Measurements from ENCODE around the gene FMC1.

FMC1 gene

GRCh38 chr7:139370943-139371313, 29.8 kb downstream of the FMC1 start:
- in situ Hi-C loops (cut with HindIII; ENCODE audit: low sequenced_read_pairs): no loop called here

- in situ Hi-C loops (cut with HindIII; ENCODE audit: low sequenced_read_pairs): no loop called here
These were observed 33.1 kb downstream of the FMC1 start for GRCh38 chr7:139374246-139374645.

GRCh38 chr7:139382439-139382838, 41.3 kb downstream of the FMC1 start:
- in situ Hi-C loops (cut with HindIII; ENCODE audit: low sequenced_read_pairs): no loop called here

GRCh38 chr7:139384611-139385010, 43.5 kb downstream of the FMC1 start:
- in situ Hi-C loops (cut with HindIII; ENCODE audit: low sequenced_read_pairs): no loop called here

- in situ Hi-C loops (cut with HindIII; ENCODE audit: low sequenced_read_pairs): no loop called here
These were observed 46.5 kb downstream of the FMC1 start for GRCh38 chr7:139387594-139387993.

- in situ Hi-C loops (cut with HindIII; ENCODE audit: low sequenced_read_pairs): no loop called here
These were observed 48.0 kb downstream of the FMC1 start for GRCh38 chr7:139389091-139389490.

GRCh38 chr7:139389774-139390173, 48.6 kb downstream of the FMC1 start:
- in situ Hi-C loops (cut with HindIII; ENCODE audit: low sequenced_read_pairs): no loop called here

GRCh38 chr7:139393621-139394211, 52.6 kb downstream of the FMC1 start:
- in situ Hi-C loops (cut with HindIII; ENCODE audit: low sequenced_read_pairs): no loop called here

GRCh38 chr7:139394540-139394939, 53.4 kb downstream of the FMC1 start:
- in situ Hi-C loops (cut with HindIII; ENCODE audit: low sequenced_read_pairs): no loop called here
